ENCODE results near the gene GALNTL6.

GRCh38 chr4:172149329-172149728 is 336.1 kb downstream of the GALNTL6 start:
- TF ChIP-seq EP300 (IDR thresholded peaks at IDR 0.05) (no peak), CTCF (IDR thresholded peaks at IDR 0.05) (no peak), POLR2A (IDR thresholded peaks at IDR 0.05) (no peak)

Data from stomach (tissue), 4 donors.